Neural progenitor cell (in vitro differentiated cells): Measurements from ENCODE around the gene XPNPEP2.

ENCODE experiments used
- CTCF ChIP-seq: fragments of 200-600 bp; sonication (generic); IDR thresholded peaks from 2 replicates; pipeline ENCODE4 v1.5.1; 2017; ENCODE audit warnings: antibody characterized with exemption, mild to moderate bottlenecking
- EZH2phosphoT487 ChIP-seq: fragments of 200-600 bp; sonication (generic); IDR thresholded peaks from 2 replicates; pipeline ENCODE4 v1.6.1; 2017; ENCODE audit warnings: antibody characterized with exemption

GRCh38 chrX:129784371-129784770, 45.6 kb downstream of the XPNPEP2 start:
- no peak for TF ChIP-seq CTCF
- TF ChIP-seq EZH2phosphoT487, result no peak
